ENCODE results near the gene COG6. TPM values are rescaled to one million over a fixed set of nuclear protein-coding genes. Genes with fewer than 3 reads are reported as not detected.
A peak's percentile ranks its signal among the peaks of the same experiment; 100 is the strongest.

COG6 gene
- total and polyA plus RNA-seq, 3 donors from 2014 or later, result 32.0 to 50.7 (median 47.8) TPM

DNA sequence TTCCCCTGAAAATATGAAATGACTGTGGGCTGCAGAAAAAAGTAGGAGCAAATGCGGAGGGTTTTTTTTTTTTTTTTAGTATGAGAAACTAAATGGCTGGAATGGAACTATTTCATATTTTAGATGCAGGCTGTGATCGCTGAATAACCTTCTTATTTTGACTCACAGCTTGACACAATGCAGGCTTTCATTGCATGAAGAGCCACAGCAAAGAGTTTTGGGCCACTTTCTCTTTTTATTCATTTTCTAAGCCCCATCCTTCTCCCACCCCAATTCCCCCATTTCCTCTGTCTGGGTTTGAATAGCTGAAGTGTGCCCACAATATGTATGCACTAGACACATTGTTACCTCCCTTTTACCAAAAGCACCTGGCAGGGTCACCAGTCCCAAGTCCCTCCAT, 125.9 kb downstream of the COG6 start:
- intact Hi-C loops (cut with DNase I; ENCODE audit: low total_unique reads), result no loop called here
- H3K27ac ChIP-seq, result no peak overlapping the region
- TF ChIP-seq, protein P1, sequence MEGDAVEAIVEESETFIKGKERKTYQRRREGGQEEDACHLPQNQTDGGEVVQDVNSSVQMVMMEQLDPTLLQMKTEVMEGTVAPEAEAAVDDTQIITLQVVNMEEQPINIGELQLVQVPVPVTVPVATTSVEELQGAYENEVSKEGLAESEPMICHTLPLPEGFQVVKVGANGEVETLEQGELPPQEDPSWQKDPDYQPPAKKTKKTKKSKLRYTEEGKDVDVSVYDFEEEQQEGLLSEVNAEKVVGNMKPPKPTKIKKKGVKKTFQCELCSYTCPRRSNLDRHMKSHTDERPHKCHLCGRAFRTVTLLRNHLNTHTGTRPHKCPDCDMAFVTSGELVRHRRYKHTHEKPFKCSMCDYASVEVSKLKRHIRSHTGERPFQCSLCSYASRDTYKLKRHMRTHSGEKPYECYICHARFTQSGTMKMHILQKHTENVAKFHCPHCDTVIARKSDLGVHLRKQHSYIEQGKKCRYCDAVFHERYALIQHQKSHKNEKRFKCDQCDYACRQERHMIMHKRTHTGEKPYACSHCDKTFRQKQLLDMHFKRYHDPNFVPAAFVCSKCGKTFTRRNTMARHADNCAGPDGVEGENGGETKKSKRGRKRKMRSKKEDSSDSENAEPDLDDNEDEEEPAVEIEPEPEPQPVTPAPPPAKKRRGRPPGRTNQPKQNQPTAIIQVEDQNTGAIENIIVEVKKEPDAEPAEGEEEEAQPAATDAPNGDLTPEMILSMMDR (IDR thresholded peaks at IDR 0.05), result no peak
- no peak for TF ChIP-seq POLR2A (IDR thresholded peaks at IDR 0.05)
- DNase-seq, result no peak
- no peaks in the 10 kb centered on the region for H3K27me3 ChIP-seq
- no peaks in the 10 kb centered on the region for H3K36me3 ChIP-seq (ENCODE audit: low read depth, missing control alignments)
- H3K4me3 ChIP-seq, result no peak overlapping the region
- H3K9me3 ChIP-seq, result no peaks in the 10 kb centered on the region
- whole genome bisulfite sequencing, 2 donors, result 80 to 91% methylated on average over 2 of the region's 2 CpGs
- no peaks in the 10 kb centered on the region for H3K4me1 ChIP-seq

DNA sequence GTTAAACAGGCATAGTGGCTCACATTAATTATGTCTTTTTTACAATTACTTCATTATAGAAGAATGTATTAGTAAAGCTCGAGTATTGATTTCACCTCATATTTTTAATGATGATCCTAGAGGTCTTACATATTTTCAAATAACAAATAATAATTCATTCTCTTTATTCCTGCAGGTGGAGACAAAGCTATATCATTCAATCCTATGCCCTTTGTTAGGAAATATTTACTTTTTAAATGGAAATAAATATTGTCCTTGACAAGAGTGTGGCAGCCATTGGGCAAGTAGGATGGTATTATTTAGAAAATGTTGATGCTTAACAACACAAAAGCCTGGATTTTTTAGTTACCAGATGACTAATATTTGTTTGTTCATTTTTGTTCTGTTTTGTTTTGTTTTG, 127.6 kb downstream of the COG6 start:
- H3K27me3 ChIP-seq, result no peaks in the 10 kb centered on the region
- TF ChIP-seq POLR2A (IDR thresholded peaks at IDR 0.05), result no peak
- TF ChIP-seq, protein P1 (IDR thresholded peaks at IDR 0.05), result no peak
- peaks cover 2% of the 10 kb centered on the region for H3K4me1 ChIP-seq
- no peaks in the 10 kb centered on the region for H3K36me3 ChIP-seq (ENCODE audit: low read depth, missing control alignments)
- intact Hi-C loops (cut with DNase I; ENCODE audit: low total_unique reads), result no loop called here
- DNase-seq, result no peak
- no peak overlapping the region for H3K27ac ChIP-seq
- 97 to 98% methylated on average over 1 of the region's 1 CpG for WGBS, 2 donors
- no peaks in the 10 kb centered on the region for H3K9me3 ChIP-seq
- H3K4me3 ChIP-seq, result no peak overlapping the region

DNA sequence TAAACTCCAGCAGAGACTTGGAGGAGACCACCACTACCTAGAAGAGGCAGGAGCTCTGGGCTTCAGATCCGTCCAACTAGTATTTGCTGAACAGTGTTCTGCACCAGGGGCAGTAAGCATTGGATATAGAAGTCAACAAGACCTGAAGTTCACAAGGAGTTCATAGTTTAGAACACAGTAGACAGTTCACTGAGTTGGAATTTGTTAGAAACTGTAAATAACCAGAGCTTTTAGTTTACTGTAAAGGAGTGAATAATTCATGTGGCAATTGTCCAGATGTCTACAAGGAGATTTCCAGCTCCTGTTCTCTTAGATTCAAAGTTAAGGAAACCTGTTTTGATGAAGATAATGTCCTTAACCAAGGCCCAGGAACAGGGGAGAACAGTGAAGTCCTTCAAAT, 128.9 kb downstream of the COG6 start:
- no peaks in the 10 kb centered on the region for H3K36me3 ChIP-seq (ENCODE audit: low read depth, missing control alignments)
- no peak overlapping the region for H3K27ac ChIP-seq
- WGBS, 2 donors, result 87 to 95% methylated on average over 1 of the region's 1 CpG
- H3K4me3 ChIP-seq, result no peak overlapping the region
- intact Hi-C loops (cut with DNase I; ENCODE audit: low total_unique reads), result no loop called here
- DNase-seq, result no peak
- H3K27me3 ChIP-seq, result no peaks in the 10 kb centered on the region
- H3K4me1 ChIP-seq, result peaks cover 7% of the 10 kb centered on the region
- TF ChIP-seq, protein P1 (IDR thresholded peaks at IDR 0.05), result no peak
- no peak for TF ChIP-seq POLR2A (IDR thresholded peaks at IDR 0.05)
- H3K9me3 ChIP-seq, result no peaks in the 10 kb centered on the region

GRCh38 chr13:39786091-39786490, 130.6 kb downstream of the COG6 start:
- 54 to 64% methylated on average over 4 of the region's 4 CpGs for WGBS, 2 donors
- H3K27ac ChIP-seq, result no peak overlapping the region

DNA sequence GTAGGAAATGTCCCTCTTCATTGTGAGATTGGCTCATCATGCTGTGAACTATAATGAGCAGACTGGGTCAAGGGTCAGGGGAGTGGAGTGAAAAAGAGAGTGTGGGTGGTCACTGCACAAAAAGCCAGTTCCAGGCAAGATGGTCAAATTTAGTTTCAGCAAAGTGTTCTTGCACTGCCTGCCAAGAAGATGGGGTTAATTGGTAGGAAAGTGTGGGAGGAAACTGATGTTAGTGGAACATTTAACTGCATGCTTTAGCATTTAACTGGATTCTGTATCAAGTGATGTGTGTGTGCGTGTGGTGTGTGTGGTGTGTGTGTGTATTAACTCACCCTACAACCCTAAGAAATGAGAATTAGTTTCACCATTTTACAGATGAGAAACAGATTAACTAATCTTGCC, 131.6 kb downstream of the COG6 start:
- intact Hi-C loops (cut with DNase I; ENCODE audit: low total_unique reads), result no loop called here
- WGBS, 2 donors, result 45 to 58% methylated on average over 1 of the region's 1 CpG
- no peak for TF ChIP-seq POLR2A (IDR thresholded peaks at IDR 0.05)
- Histone ChIP-seq H3K9me3 (no peaks in the 10 kb centered on the region), H3K36me3 (ENCODE audit: low read depth, missing control alignments) (no peaks in the 10 kb centered on the region), H3K4me1 (peaks cover 7% of the 10 kb centered on the region), H3K27me3 (no peaks in the 10 kb centered on the region), H3K27ac (no peak overlapping the region), H3K4me3 (no peak overlapping the region)
- DNase-seq, result peak; percentile 44

More at GRCh38 chr13:39786091-39786490, 130.6 kb downstream of the COG6 start:
- H3K9me3 ChIP-seq, result no peaks in the 10 kb centered on the region
- H3K4me1 ChIP-seq, result peaks cover 7% of the 10 kb centered on the region
- H3K27me3 ChIP-seq, result no peaks in the 10 kb centered on the region
- intact Hi-C loops (cut with DNase I; ENCODE audit: low total_unique reads), result no loop called here
- no peak overlapping the region for H3K4me3 ChIP-seq
- no peaks in the 10 kb centered on the region for H3K36me3 ChIP-seq (ENCODE audit: low read depth, missing control alignments)
- DNase-seq, result no peak
- TF ChIP-seq, protein P1 (IDR thresholded peaks at IDR 0.05), result no peak
- TF ChIP-seq POLR2A (IDR thresholded peaks at IDR 0.05), result no peak

All from testis (tissue), 3 donors.